Measurements from ENCODE around the gene DMD.

Gene DMD

DNA sequence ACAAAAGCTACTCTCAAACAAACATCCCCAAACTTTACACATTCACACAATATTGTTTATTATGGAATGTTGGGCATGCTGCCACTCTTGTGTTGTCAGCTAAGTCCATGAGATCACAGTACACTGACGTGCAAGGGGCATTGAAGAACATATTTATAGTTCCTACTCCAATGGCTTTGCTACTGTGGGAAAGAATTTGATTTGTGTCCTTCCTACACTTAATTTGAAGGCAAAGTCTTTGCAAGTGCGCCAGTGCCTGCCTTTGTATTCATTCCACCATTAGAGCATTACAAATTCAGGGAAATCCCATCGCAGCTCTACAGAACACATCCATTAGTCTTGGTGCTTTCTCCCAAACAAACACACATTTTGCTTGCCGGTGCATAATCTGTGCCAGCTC is 2094.1 kb downstream of the DMD start:
- Histone ChIP-seq H3K4me2 (ENCODE audit: low read depth, low read length) (no peak overlapping the region), H3K36me3 (replicated peaks; ENCODE audit: insufficient read depth, low read length) (no peaks in the 10 kb centered on the region)

GRCh38 chrX:31115398-31115797 is 2096.0 kb downstream of the DMD start:
- Histone ChIP-seq H3K36me3 (replicated peaks; ENCODE audit: insufficient read depth, low read length) (no peaks in the 10 kb centered on the region), H2AFZ (ENCODE audit: low read length) (no peak overlapping the region), H3K9me3 (replicated peaks; ENCODE audit: insufficient read depth, low read length) (no peaks in the 10 kb centered on the region), H3F3A (ENCODE audit: insufficient read depth, low read length) (no peaks in the 10 kb centered on the region), H3K4me1 (ENCODE audit: low read length) (no peaks in the 10 kb centered on the region), H3K9ac (ENCODE audit: low read length) (no peak overlapping the region), H3K27me3 (replicated peaks; ENCODE audit: insufficient read depth, low read length) (no peaks in the 10 kb centered on the region), H3K27ac (ENCODE audit: low read length) (no peak overlapping the region), H3K79me2 (ENCODE audit: low read length) (no peaks in the 10 kb centered on the region), H3K4me2 (ENCODE audit: low read depth, low read length) (no peak overlapping the region), H3K4me3 (ENCODE audit: low read length) (no peak overlapping the region), H4K20me1 (ENCODE audit: insufficient read depth, low read length) (no peaks in the 10 kb centered on the region), H3K9me2 (replicated peaks; ENCODE audit: insufficient read depth, low read length) (no peaks in the 10 kb centered on the region)
- no peak for DNase-seq
- no peak for TF ChIP-seq EZH2phosphoT487 (IDR thresholded peaks at IDR 0.05; ENCODE audit: low read length)
- no peak for TF ChIP-seq CTCF (IDR thresholded peaks at IDR 0.05; ENCODE audit: low read length)
- no peak for TF ChIP-seq EZH2 (optimal IDR thresholded peaks at IDR 0.05; ENCODE audit: low read depth, low read length)

More for the DNA sequence above, 2094.1 kb downstream of the DMD start:
- no peak overlapping the region for H3K9ac ChIP-seq (ENCODE audit: low read length)
- H3K4me1 ChIP-seq (ENCODE audit: low read length) = no peaks in the 10 kb centered on the region
- no peaks in the 10 kb centered on the region for H3K79me2 ChIP-seq (ENCODE audit: low read length)
- no peaks in the 10 kb centered on the region for H3K9me2 ChIP-seq (replicated peaks; ENCODE audit: insufficient read depth, low read length)
- H3K27ac ChIP-seq (ENCODE audit: low read length) = no peak overlapping the region
- no peak overlapping the region for H2AFZ ChIP-seq (ENCODE audit: low read length)
- no peaks in the 10 kb centered on the region for H3F3A ChIP-seq (ENCODE audit: insufficient read depth, low read length)
- no peak overlapping the region for H3K4me3 ChIP-seq (ENCODE audit: low read length)
- H3K27me3 ChIP-seq (replicated peaks; ENCODE audit: insufficient read depth, low read length) = no peaks in the 10 kb centered on the region
- no peaks in the 10 kb centered on the region for H3K9me3 ChIP-seq (replicated peaks; ENCODE audit: insufficient read depth, low read length)
- DNase-seq = no peak
- no peak for TF ChIP-seq EZH2phosphoT487 (IDR thresholded peaks at IDR 0.05; ENCODE audit: low read length)
- TF ChIP-seq EZH2 (optimal IDR thresholded peaks at IDR 0.05; ENCODE audit: low read depth, low read length) = no peak
- no peak for TF ChIP-seq CTCF (IDR thresholded peaks at IDR 0.05; ENCODE audit: low read length)
- no peaks in the 10 kb centered on the region for H4K20me1 ChIP-seq (ENCODE audit: insufficient read depth, low read length)

DNA sequence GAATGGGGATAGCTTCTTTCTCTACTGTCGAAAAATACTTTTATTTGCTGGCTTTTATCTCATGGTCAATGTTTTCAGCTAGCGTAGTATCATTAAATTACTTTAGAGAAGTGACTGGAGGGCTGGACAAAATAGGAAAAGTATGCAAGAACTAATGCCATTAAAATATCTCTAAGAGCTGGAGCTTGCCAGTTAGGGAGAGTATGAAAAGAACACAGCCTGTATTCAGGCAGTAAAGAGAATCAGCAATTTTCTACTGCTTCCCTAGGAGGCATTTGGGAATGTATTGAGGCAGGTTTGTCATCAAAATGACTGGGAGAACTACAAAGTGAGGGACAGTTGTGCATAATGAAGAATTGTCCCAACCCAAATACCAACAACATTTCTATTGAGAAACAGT is 2096.5 kb downstream of the DMD start:
- Histone ChIP-seq H3K9me2 (replicated peaks; ENCODE audit: insufficient read depth, low read length) (no peaks in the 10 kb centered on the region), H3K4me2 (ENCODE audit: low read depth, low read length) (no peak overlapping the region), H3K4me3 (ENCODE audit: low read length) (no peak overlapping the region), H3K79me2 (ENCODE audit: low read length) (no peaks in the 10 kb centered on the region), H3K9ac (ENCODE audit: low read length) (no peak overlapping the region), H3K9me3 (replicated peaks; ENCODE audit: insufficient read depth, low read length) (no peaks in the 10 kb centered on the region), H4K20me1 (ENCODE audit: insufficient read depth, low read length) (no peaks in the 10 kb centered on the region), H3F3A (ENCODE audit: insufficient read depth, low read length) (no peaks in the 10 kb centered on the region), H3K27me3 (replicated peaks; ENCODE audit: insufficient read depth, low read length) (no peaks in the 10 kb centered on the region), H2AFZ (ENCODE audit: low read length) (no peak overlapping the region), H3K4me1 (ENCODE audit: low read length) (no peaks in the 10 kb centered on the region), H3K36me3 (replicated peaks; ENCODE audit: insufficient read depth, low read length) (no peaks in the 10 kb centered on the region), H3K27ac (ENCODE audit: low read length) (no peak overlapping the region)
- no peak for DNase-seq
- no peak for TF ChIP-seq EZH2 (optimal IDR thresholded peaks at IDR 0.05; ENCODE audit: low read depth, low read length)
- no peak for TF ChIP-seq CTCF (IDR thresholded peaks at IDR 0.05; ENCODE audit: low read length)
- no peak for TF ChIP-seq EZH2phosphoT487 (IDR thresholded peaks at IDR 0.05; ENCODE audit: low read length)

Measured in MM.1S (cell line).